ENCODE results near the gene VEGFA.
"Not testable (repeated sequence)": the region's sequence is repeated elsewhere in the genome, so short reads cannot be mapped to it uniquely, and the experiment has no call there.

The VEGFA gene

GRCh38 chr6:43806043-43806757, 36.2 kb downstream of the VEGFA start:
- DNase-seq: no peak

- no peak for DNase-seq
These were observed 36.8 kb downstream of the VEGFA start for GRCh38 chr6:43806758-43807227.

- DNase-seq: no peak
These were observed 37.4 kb downstream of the VEGFA start for GRCh38 chr6:43807228-43808061.

- DNase-seq: no peak
These were observed 38.4 kb downstream of the VEGFA start for GRCh38 chr6:43808412-43808811.

- DNase-seq: no peak
These were observed 39.6 kb downstream of the VEGFA start for GRCh38 chr6:43809417-43810305.

- DNase-seq: no peak
These were observed 41.1 kb downstream of the VEGFA start for GRCh38 chr6:43810965-43811732.

- DNase-seq: no peak
These were observed 41.7 kb downstream of the VEGFA start for GRCh38 chr6:43811733-43812099.

- DNase-seq: no peak
These were observed 43.0 kb downstream of the VEGFA start for GRCh38 chr6:43812850-43813578.

- no peak for DNase-seq
These were observed 44.1 kb downstream of the VEGFA start for GRCh38 chr6:43814111-43814510.

- no peak for DNase-seq
These were observed 44.9 kb downstream of the VEGFA start for GRCh38 chr6:43814865-43815264.

- peak; percentile 24 for DNase-seq
These were observed 47.2 kb downstream of the VEGFA start for GRCh38 chr6:43817192-43817591.

- not testable (repeated sequence) for DNase-seq
These were observed 49.0 kb downstream of the VEGFA start for GRCh38 chr6:43818973-43819372.

- DNase-seq: no peak
These were observed 49.9 kb downstream of the VEGFA start for GRCh38 chr6:43819958-43820357.

- no peak for DNase-seq
These were observed 50.5 kb downstream of the VEGFA start for GRCh38 chr6:43820486-43820885.

GRCh38 chr6:43821101-43821886, 51.3 kb downstream of the VEGFA start:
- no peak for DNase-seq

- DNase-seq: no peak
These were observed 53.4 kb downstream of the VEGFA start for GRCh38 chr6:43823390-43823789.

GRCh38 chr6:43823879-43824702, 54.1 kb downstream of the VEGFA start:
- no peak for DNase-seq

GRCh38 chr6:43824703-43825064, 54.7 kb downstream of the VEGFA start:
- no peak for DNase-seq

GRCh38 chr6:43825187-43826115, 55.4 kb downstream of the VEGFA start:
- no peak for DNase-seq
